NB4 (cell line): ENCODE measurements around the gene TTF2.

ENCODE experiments used
- TF ChIP-seq, protein P1 (sequence below): IDR thresholded peaks from 2 replicates; pipeline ENCODE4 v1.6.1; 2011; ENCODE audit warnings: low read depth, low read length
- TF ChIP-seq, protein P2 (sequence below): IDR thresholded peaks from one replicate; pipeline ENCODE4 v1.5.1; 2012; ENCODE audit warnings: low read depth, low read length

DNA sequence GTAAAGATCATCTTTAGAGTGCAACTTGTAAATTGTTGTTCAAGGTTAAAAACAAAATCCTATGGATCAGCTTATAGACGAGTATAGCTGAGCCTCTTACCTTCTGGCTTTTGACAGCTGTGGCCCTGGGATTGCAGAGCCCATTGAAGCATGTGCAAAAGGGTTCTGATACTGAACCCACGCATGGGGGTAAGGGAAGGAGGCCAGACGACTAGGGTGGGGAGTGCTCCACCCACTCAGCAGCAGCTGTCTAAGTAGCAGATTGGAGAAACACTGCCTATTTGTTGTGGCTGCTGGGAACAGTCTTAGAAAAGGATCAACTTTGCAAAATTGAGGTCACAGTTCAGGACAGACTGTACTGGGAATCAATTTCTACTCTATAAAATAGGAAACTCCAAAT lies 42.5 kb upstream of the TTF2 start:
- TF ChIP-seq, protein P1, sequence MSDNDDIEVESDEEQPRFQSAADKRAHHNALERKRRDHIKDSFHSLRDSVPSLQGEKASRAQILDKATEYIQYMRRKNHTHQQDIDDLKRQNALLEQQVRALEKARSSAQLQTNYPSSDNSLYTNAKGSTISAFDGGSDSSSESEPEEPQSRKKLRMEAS = no peak
- TF ChIP-seq, protein P2, sequence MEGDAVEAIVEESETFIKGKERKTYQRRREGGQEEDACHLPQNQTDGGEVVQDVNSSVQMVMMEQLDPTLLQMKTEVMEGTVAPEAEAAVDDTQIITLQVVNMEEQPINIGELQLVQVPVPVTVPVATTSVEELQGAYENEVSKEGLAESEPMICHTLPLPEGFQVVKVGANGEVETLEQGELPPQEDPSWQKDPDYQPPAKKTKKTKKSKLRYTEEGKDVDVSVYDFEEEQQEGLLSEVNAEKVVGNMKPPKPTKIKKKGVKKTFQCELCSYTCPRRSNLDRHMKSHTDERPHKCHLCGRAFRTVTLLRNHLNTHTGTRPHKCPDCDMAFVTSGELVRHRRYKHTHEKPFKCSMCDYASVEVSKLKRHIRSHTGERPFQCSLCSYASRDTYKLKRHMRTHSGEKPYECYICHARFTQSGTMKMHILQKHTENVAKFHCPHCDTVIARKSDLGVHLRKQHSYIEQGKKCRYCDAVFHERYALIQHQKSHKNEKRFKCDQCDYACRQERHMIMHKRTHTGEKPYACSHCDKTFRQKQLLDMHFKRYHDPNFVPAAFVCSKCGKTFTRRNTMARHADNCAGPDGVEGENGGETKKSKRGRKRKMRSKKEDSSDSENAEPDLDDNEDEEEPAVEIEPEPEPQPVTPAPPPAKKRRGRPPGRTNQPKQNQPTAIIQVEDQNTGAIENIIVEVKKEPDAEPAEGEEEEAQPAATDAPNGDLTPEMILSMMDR = no peak
